ENCODE results near the gene CXCL1. TPM values are rescaled to one million over a fixed set of nuclear protein-coding genes. Genes with fewer than 3 reads are reported as not detected.

The CXCL1 gene
- total and polyA plus RNA-seq, 2 of the 13 experiments (the other 11 are each of a cell fraction or from before 2014, with no cell fraction given) = 0.15 TPM; not detected in 1

GRCh38 chr4:73911746-73912145 is 42.6 kb downstream of the CXCL1 start:
- Histone ChIP-seq H3K9ac (ENCODE audit: insufficient read depth, low read depth, low read length) (no peak overlapping the region), H3K79me2 (ENCODE audit: insufficient read depth, low read length) (no peaks in the 10 kb centered on the region), H3K4me3 (replicated peaks in 1 of 3; ENCODE audit: insufficient read depth in 1 of 3, low read depth in 2 of 3, low read length in 3 of 3) (no peak overlapping the region), H3K4me1 (ENCODE audit: insufficient read depth, low read length) (no peaks in the 10 kb centered on the region), H2AFZ (ENCODE audit: low read length) (no peak overlapping the region), H4K20me1 (ENCODE audit: insufficient read depth, low read length) (no peaks in the 10 kb centered on the region), H3K27ac (ENCODE audit: extremely low read length, insufficient read depth, low read length) (no peak overlapping the region), H3K4me2 (ENCODE audit: low read depth, low read length) (no peak overlapping the region), H3K9me3 (ENCODE audit: low read length) (no peaks in the 10 kb centered on the region), H3K36me3 (replicated peaks in 1 of 2; ENCODE audit: control insufficient read depth in 1 of 2, insufficient read depth in 2 of 2, low read length in 2 of 2) (no peaks in the 10 kb centered on the region), H3K27me3 (ENCODE audit: control insufficient read depth in 1 of 2, insufficient read depth in 2 of 2, low read length in 2 of 2) (no peaks in the 10 kb centered on the region; a peak in 1 of 5 replicates)
- in situ Hi-C loops (cut with HindIII; ENCODE audit: extremely low pct_ligation_motif_present, low pct_unique_long_range_greater_than_20kb) = no loop called here
- ChIA-PET POLR2A (no interaction called here), CTCF (ENCODE audit: low intra/inter-chr PET ratio, low total read pairs) (no interaction called here)
- FAIRE-seq (no peak), ATAC-seq (no peak), DNase-seq (ENCODE audit: low spot score) (no peak)
- intact Hi-C loops (cut with micrococcal nuclease; ENCODE audit: unreplicated experiment) = no loop called here
- BruUV-seq (replicated peaks) = no TSS peak
- no peak for TF ChIP-seq MTA3 (CRISPR knock-in tag; IDR thresholded peaks at IDR 0.05)
- no peak for TF ChIP-seq NFE2L2 (IDR thresholded peaks at IDR 0.05; ENCODE audit: low read length)
- TF ChIP-seq CHD4 (IDR thresholded peaks at IDR 0.05; ENCODE audit: borderline replicate concordance, low read length) = no peak
- no peak for TF ChIP-seq U2AF2 (IDR thresholded peaks at IDR 0.05; ENCODE audit: low read depth, low read length)
- TF ChIP-seq NCOA1 (CRISPR knock-in tag; IDR thresholded peaks at IDR 0.05) = no peak
- TF ChIP-seq ZNF530 (CRISPR knock-in tag; IDR thresholded peaks at IDR 0.05; ENCODE audit: low read depth) = no peak
- no peak for TF ChIP-seq ZBTB7B (CRISPR knock-in tag; IDR thresholded peaks at IDR 0.05)
- no peak for TF ChIP-seq KAT2B (IDR thresholded peaks at IDR 0.05; ENCODE audit: borderline replicate concordance, low read depth, low read length)
- no peak for TF ChIP-seq CENPBD1 (CRISPR knock-in tag; IDR thresholded peaks at IDR 0.05; ENCODE audit: borderline replicate concordance, low read depth)
- TF ChIP-seq GPBP1L1 (CRISPR knock-in tag; IDR thresholded peaks at IDR 0.05) = no peak
- TF ChIP-seq GTF2F1 (IDR thresholded peaks at IDR 0.05; ENCODE audit: low read length) = no peak
- TF ChIP-seq KDM6A (CRISPR knock-in tag; IDR thresholded peaks at IDR 0.05; ENCODE audit: low read depth) = no peak
- TF ChIP-seq ZNF775 (CRISPR knock-in tag; IDR thresholded peaks at IDR 0.05; ENCODE audit: borderline replicate concordance) = no peak
- TF ChIP-seq NR3C1 (CRISPR knock-in tag; IDR thresholded peaks at IDR 0.05) = no peak
- no peak for TF ChIP-seq ZNF343 (CRISPR knock-in tag; IDR thresholded peaks at IDR 0.05)
- TF ChIP-seq EHMT2 (IDR thresholded peaks at IDR 0.05; ENCODE audit: borderline replicate concordance, low read depth, low read length) = no peak
- TF ChIP-seq ZFP36 (IDR thresholded peaks at IDR 0.05; ENCODE audit: borderline replicate concordance, low read depth, low read length, partially characterized antibody) = no peak

All from HepG2 (cell line).